Measurements from ENCODE around the gene TMEM43.

TMEM43 gene

GRCh38 chr3:14151471-14152083 lies 26.7 kb downstream of the TMEM43 start:
- DNase-seq (ENCODE audit: low read depth), result no peak

- no peak for DNase-seq (ENCODE audit: low read depth)
These were observed 27.5 kb downstream of the TMEM43 start for GRCh38 chr3:14152233-14152962.

- no peak for DNase-seq (ENCODE audit: low read depth)
These were observed 28.1 kb downstream of the TMEM43 start for GRCh38 chr3:14152963-14153355.

- no peak for DNase-seq (ENCODE audit: low read depth)
These were observed 28.8 kb downstream of the TMEM43 start for GRCh38 chr3:14153663-14154062.

GRCh38 chr3:14154276-14154675 lies 29.4 kb downstream of the TMEM43 start:
- DNase-seq (ENCODE audit: low read depth), result no peak

- no peak for DNase-seq (ENCODE audit: low read depth)
These were observed 30.1 kb downstream of the TMEM43 start for GRCh38 chr3:14154895-14155440.

GRCh38 chr3:14156201-14156600 lies 31.3 kb downstream of the TMEM43 start:
- DNase-seq (ENCODE audit: low read depth), result no peak

GRCh38 chr3:14156843-14157561 lies 32.1 kb downstream of the TMEM43 start:
- DNase-seq (ENCODE audit: low read depth), result no peak

GRCh38 chr3:14157951-14158350 lies 33.1 kb downstream of the TMEM43 start:
- no peak for DNase-seq (ENCODE audit: low read depth)

- DNase-seq (ENCODE audit: low read depth), result no peak
These were observed 33.5 kb downstream of the TMEM43 start for GRCh38 chr3:14158370-14158769.

GRCh38 chr3:14159426-14159825 lies 34.6 kb downstream of the TMEM43 start:
- DNase-seq (ENCODE audit: low read depth), result no peak

- no peak for DNase-seq (ENCODE audit: low read depth)
These were observed 36.4 kb downstream of the TMEM43 start for GRCh38 chr3:14161282-14161681.

- DNase-seq (ENCODE audit: low read depth), result no peak
These were observed 37.3 kb downstream of the TMEM43 start for GRCh38 chr3:14162178-14162577.

GRCh38 chr3:14166877-14167603 lies 42.2 kb downstream of the TMEM43 start:
- no peak for DNase-seq (ENCODE audit: low read depth)

GRCh38 chr3:14169435-14169834 lies 44.6 kb downstream of the TMEM43 start:
- DNase-seq (ENCODE audit: low read depth), result no peak

- DNase-seq (ENCODE audit: low read depth), result no peak
These were observed 45.0 kb downstream of the TMEM43 start for GRCh38 chr3:14169871-14170270.

- DNase-seq (ENCODE audit: low read depth), result no peak
These were observed 45.8 kb downstream of the TMEM43 start for GRCh38 chr3:14170531-14171159.

- DNase-seq (ENCODE audit: low read depth), result no peak
These were observed 47.6 kb downstream of the TMEM43 start for GRCh38 chr3:14172496-14172895.

GRCh38 chr3:14174483-14174882 lies 49.6 kb downstream of the TMEM43 start:
- no peak for DNase-seq (ENCODE audit: low read depth)

- no peak for DNase-seq (ENCODE audit: low read depth)
These were observed 50.7 kb downstream of the TMEM43 start for GRCh38 chr3:14175383-14176037.

- DNase-seq (ENCODE audit: low read depth), result no peak
These were observed 52.9 kb downstream of the TMEM43 start for GRCh38 chr3:14177580-14178246.
